SK-N-SH (cell line): Measurements from ENCODE around the gene PPP1R36.

Experiments
- CTCF ChIP-seq: fragments of 200-600 bp; sonication (generic); IDR thresholded peaks from 2 replicates; pipeline ENCODE4 v1.6.1; 2017; ENCODE audit warnings: antibody characterized with exemption, mild to moderate bottlenecking, moderate library complexity
- EP300 ChIP-seq, 2 experiments: IDR thresholded peaks; 2 replicates each; pipeline versions ENCODE4 v1.4.0 to v1.6.1; 2012; ENCODE audit warnings: borderline replicate concordance in 1 of 2, low read depth in 1 of 2, low read length in 1 of 2
- EZH2phosphoT487 ChIP-seq: fragments of 200-600 bp; sonication (generic); IDR thresholded peaks from 2 replicates; pipeline ENCODE4 v1.6.1; 2017; ENCODE audit warnings: low read depth, mixed run types, mild to moderate bottlenecking, antibody characterized with exemption, moderate library complexity, borderline replicate concordance
- FOXJ3 ChIP-seq: sonication (generic); formaldehyde crosslinking; IDR thresholded peaks from 2 replicates; pipeline ENCODE4 v1.5.1; 2020; ENCODE audit warnings: mild to moderate bottlenecking, missing genetic modification reagents
- FOXM1 ChIP-seq: IDR thresholded peaks from 2 replicates; pipeline ENCODE4 v1.4.0; 2012; ENCODE audit warnings: low read depth, mild to moderate bottlenecking
- MXI1 ChIP-seq: IDR thresholded peaks from 2 replicates; pipeline ENCODE4 v1.6.1; 2012; ENCODE audit warnings: mild to moderate bottlenecking, low read depth, low read length, improper control_type of control experiment
- POLR2AphosphoS5 ChIP-seq: IDR thresholded peaks from 2 replicates; pipeline ENCODE4 v1.6.1; 2012; ENCODE audit warnings: low read depth, low read length
- SMC3 ChIP-seq: IDR thresholded peaks from 2 replicates; pipeline ENCODE4 v1.6.1; 2012; ENCODE audit warnings: low read depth, low read length, improper control_type of control experiment

GRCh38 chr14:64525354-64525753 lies 24.4 kb upstream of the PPP1R36 start:
- TF ChIP-seq SMC3 (no peak), CTCF (no peak), FOXM1 (no peak), EZH2phosphoT487 (no peak), EP300 (IDR thresholded peaks at IDR 0.05; ENCODE audit: borderline replicate concordance in 1 of 2, low read depth in 1 of 2, low read length in 1 of 2) (no peak), POLR2AphosphoS5 (no peak), FOXJ3 (CRISPR knock-in tag) (no peak), MXI1 (no peak)
